Forelimb muscle (tissue), 1 donor: Measurements from ENCODE around the gene CDH7. TPM values are rescaled to one million over a fixed set of nuclear protein-coding genes. Genes with fewer than 3 reads are reported as not detected.

Source experiments
- DNase-seq: peaks from one replicate; pipeline ENCODE4 v3.0.0-alpha.2; 2013; ENCODE audit warnings: low read depth
- polyA plus RNA-seq: library from polyadenylated mRNA; unstranded; fragments of 120-200 nt; gene quantifications from one replicate; pipeline ENCODE4 v1.2.1, GENCODE V29; 2013; ENCODE audit not compliant: insufficient read length

CDH7 gene
- polyA plus RNA-seq, 1 donor, result 0.51 TPM

- no peak for DNase-seq
Observed at GRCh38 chr18:65767406-65767805, 16.6 kb downstream of the CDH7 start.

GRCh38 chr18:65768120-65768778, 17.4 kb downstream of the CDH7 start:
- no peak for DNase-seq

GRCh38 chr18:65769652-65770051, 18.8 kb downstream of the CDH7 start:
- no peak for DNase-seq

GRCh38 chr18:65786474-65786873, 35.7 kb downstream of the CDH7 start:
- no peak for DNase-seq

GRCh38 chr18:65788373-65788772, 37.6 kb downstream of the CDH7 start:
- no peak for DNase-seq

GRCh38 chr18:65790604-65791003, 39.8 kb downstream of the CDH7 start:
- DNase-seq, result no peak

GRCh38 chr18:65791719-65792118, 40.9 kb downstream of the CDH7 start:
- no peak for DNase-seq

- DNase-seq, result no peak
Observed at GRCh38 chr18:65792456-65793074, 41.8 kb downstream of the CDH7 start.

GRCh38 chr18:65808759-65809158, 57.9 kb downstream of the CDH7 start:
- DNase-seq, result no peak

- DNase-seq, result no peak
Observed at GRCh38 chr18:65811307-65811706, 60.5 kb downstream of the CDH7 start.

- no peak for DNase-seq
Observed at GRCh38 chr18:65815506-65815905, 64.7 kb downstream of the CDH7 start.

GRCh38 chr18:65817178-65817577, 66.4 kb downstream of the CDH7 start:
- DNase-seq, result no peak

- no peak for DNase-seq
Observed at GRCh38 chr18:65821911-65822310, 71.1 kb downstream of the CDH7 start.

- DNase-seq, result no peak
Observed at GRCh38 chr18:65822826-65823225, 72.0 kb downstream of the CDH7 start.

GRCh38 chr18:65827444-65827843, 76.6 kb downstream of the CDH7 start:
- DNase-seq, result no peak

GRCh38 chr18:65835881-65836280, 85.1 kb downstream of the CDH7 start:
- DNase-seq, result no peak

GRCh38 chr18:65846107-65846506, 95.3 kb downstream of the CDH7 start:
- DNase-seq, result no peak

GRCh38 chr18:65852273-65852672, 101.5 kb downstream of the CDH7 start:
- no peak for DNase-seq

- no peak for DNase-seq
Observed at GRCh38 chr18:65859075-65859474, 108.3 kb downstream of the CDH7 start.

GRCh38 chr18:65869527-65869926, 118.7 kb downstream of the CDH7 start:
- DNase-seq, result no peak

- DNase-seq, result no peak
Observed at GRCh38 chr18:65876310-65876709, 125.5 kb downstream of the CDH7 start.

GRCh38 chr18:65897292-65897691, 146.5 kb downstream of the CDH7 start:
- DNase-seq, result no peak

- DNase-seq, result no peak
Observed at GRCh38 chr18:65901522-65901921, 150.7 kb downstream of the CDH7 start.

- no peak for DNase-seq
Observed at GRCh38 chr18:65906621-65907034, 155.8 kb downstream of the CDH7 start.
